T follicular helper cell (primary cell): Measurements from ENCODE around the gene TCTN3.
"Not testable (repeated sequence)": the region's sequence is repeated elsewhere in the genome, so short reads cannot be mapped to it uniquely, and the experiment has no call there.

ENCODE experiments used
- DNase-seq: peaks from one replicate; pipeline ENCODE4 v3.0.0-alpha.2; 2020; ENCODE audit warnings: low read depth
- total RNA-seq, 2 experiments: gene quantifications; one replicate each; lab custom pipeline; 2026; lab: John Stamatoyannopoulos, UW

TCTN3 gene
- total RNA-seq, result 41.6 to 58.1 reads per million in 2 experiments

DNA sequence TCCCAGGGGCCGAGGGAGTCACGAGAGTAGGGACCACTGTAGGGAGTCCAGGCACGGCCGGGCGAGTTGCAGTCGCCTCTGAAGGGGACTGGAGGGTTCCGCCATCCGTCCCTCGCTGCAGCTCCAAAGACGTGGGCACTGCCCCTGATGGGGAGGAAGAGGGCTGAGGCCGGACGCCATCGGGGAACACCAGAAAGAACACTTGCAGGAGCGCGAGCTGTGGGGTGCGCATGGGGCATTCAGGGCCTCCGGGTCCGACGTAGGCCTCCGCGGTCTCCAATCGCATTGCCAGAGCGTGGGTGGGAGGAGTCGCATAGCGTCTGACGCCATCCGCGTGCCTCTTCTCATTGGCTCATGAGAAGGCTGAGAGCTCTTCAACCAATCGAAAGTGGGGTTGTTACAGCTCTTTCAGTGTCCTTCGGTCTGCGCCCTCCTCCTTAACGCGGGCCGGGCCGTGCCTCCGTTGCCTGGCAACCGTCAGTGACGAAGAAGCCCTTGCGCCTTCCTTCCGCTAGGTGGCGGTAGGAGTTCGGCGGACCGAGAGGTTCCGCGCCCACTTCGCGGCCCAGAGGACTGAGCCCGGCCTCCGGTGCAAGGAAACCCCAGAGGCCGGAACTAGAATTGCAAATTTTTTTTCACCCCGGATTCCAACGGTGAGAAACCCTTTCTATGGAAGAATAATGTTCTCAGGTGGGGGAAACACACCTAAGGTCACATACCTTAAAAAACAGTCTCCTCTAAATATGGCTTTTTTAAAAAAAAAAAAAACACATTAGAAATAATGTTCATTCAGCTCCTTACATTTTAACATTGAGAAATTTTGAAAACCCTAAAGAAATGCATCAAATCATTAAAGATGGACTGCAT is at the start of gene TCTN3:
TSS of gene TCTN3 (minus strand) at position 260 of the 867 bp plus-strand sequence. CDS start at position 232, 28 bp downstream.
- DNase-seq, result peak; percentile 94

DNA sequence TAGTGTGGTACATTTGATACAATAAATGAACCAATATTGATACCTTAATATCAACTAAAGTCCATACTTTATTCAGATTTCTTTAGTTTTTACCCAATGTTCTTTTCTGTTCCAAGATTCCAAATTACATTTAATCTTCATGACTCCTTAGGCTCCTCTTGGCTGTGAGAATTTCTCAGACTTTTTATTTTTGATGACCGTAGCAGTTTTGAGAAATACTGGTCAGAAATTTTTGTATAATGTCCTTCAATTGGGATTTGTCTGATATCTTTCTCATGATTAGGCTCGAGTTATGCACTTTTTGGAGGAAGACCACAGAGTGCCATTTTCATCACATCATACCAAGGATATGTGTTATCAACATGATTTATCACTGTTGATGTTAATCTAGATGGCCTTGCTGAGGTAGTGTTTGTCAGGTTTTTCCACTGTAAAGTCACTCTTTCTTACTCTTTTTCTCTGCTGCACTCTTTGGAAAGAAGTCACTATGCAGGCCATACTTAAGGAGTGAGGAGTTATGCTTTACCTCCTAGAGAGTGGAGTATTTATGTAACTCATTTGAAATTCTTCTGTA is 49.3 kb upstream of the TCTN3 start:
- no peak for DNase-seq

- no peak for DNase-seq
These were observed 48.8 kb upstream of the TCTN3 start for GRCh38 chr10:95742485-95742884.

DNA sequence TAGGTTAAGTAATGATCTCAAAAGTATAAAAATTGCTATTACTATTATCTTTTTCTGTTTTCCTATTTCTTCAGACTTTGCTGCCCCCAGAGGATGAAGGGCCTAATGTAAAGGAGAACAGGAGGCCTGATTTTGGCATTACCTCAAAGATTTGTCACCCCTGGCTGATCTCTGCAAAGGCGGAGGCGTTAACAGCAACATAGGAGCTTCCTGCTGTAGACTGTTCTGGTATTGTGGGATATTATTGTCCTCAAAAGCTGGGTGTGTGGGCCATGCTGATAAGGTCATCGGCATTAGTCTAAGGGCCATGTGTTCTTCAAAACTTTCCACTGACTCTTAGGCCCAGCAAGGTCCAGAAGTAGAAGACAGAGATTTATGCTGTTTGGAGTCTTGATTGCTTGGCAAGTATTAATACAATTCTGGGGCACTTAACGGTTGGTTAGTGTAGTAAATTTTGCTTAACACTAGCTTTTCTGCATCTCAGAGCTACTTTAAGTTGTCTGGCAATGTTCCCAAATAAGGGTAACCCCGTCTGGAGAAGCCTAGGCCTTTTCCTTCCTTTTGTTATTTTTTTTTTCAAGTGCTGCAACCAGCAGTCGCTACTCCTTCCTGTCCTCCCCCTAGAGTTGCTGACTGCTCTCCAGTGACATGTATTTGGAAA is 48.2 kb upstream of the TCTN3 start:
- DNase-seq, result no peak

DNA sequence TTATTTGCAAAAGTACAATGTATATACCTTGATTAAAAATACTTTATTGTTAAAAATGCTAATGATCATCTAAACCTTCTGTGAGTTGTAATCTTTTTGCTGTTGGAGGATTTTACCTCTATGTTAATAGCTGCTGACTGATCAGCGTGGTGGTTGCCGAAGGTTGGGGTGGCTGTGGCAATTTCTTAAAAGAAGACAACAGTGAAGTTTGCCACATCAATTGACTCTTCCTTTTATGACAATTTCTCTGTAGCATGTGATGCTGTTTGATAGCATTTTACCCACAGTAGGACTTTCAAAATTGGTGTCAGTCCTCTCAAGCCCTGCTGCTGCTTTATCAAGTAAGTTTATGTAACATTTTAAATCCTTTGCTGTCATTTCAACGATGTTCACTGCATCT is 45.3 kb upstream of the TCTN3 start:
- no peak for DNase-seq

DNA sequence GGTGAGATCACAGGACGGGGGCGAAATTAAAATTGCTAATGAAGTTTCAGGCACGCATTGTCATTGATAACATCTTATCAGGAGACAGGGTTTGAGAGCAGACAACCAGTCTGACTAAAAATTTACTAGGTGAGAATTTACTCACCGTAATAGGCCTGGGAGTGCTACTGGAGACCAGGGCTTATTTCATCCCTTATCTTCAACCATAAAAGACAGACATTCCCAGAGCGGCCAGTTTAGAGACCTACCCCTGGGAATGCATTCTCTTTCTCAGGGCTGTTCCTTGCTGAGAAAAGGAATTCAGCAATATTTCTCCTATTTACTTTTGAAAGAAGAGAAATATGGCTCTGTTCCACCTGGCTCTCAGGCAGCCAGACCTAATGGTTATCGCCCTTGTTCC is 39.2 kb upstream of the TCTN3 start:
- DNase-seq, result not testable (repeated sequence)

- DNase-seq, result no peak
These were observed 36.5 kb upstream of the TCTN3 start for GRCh38 chr10:95730233-95730632.

DNA sequence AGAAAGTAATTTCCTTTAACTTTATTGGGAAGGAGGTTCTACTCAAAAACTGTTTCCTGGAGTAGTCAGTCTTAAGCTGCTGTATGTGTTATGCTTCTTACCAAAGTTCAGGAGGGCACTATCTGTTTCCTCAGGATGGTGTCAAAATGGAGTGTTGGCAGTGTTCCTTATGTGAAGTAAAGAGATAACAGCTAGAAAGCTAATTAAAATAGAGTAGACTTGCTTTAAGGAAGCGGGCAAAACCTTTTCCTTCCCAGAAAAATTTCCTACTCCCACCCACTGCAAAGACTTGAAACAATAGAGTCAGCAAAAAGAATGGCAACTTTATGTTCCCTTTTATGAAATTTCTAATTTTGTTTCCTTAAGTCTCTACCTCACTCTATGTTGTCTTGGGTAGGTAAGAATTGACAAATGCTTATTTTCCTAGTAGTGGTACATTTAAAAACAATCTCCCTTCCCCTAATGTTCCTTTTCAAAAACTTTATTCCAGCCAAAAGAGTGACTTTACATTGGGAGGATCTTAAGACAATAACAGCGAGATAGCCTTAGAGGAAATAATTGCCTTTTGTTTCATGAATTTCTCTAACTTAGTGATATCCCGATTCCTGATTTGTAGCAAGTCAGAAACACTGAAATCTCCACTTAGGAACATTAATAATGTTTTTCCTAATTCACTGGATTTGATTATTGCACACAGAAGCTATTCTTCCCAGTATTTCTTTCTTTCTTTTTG is 35.8 kb upstream of the TCTN3 start:
- DNase-seq, result no peak

- no peak for DNase-seq
These were observed 34.8 kb upstream of the TCTN3 start for GRCh38 chr10:95728526-95728925.

GRCh38 chr10:95722496-95722895 is 28.8 kb upstream of the TCTN3 start:
- not testable (repeated sequence) for DNase-seq

DNA sequence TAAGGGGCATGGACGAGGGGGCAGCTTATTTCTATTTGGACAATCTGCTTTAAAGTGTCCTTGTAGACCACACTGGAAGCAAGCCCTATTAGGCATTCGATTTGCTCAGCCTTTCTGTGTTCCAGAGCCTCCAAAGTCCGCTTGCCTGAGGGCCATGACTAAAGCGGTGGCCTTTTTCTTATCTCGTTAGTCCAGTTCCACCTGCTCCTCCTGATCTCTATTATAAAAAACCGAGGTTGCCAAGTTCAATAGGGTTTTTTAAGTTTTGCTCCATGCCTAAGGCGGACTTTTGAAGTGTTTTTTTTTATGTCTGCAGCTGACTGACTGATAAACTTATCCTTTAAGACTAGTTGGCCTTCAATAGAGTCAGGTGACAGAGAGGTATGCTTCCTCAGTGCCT is 27.0 kb upstream of the TCTN3 start:
- DNase-seq, result not testable (repeated sequence)

- no peak for DNase-seq
These were observed 23.1 kb upstream of the TCTN3 start for GRCh38 chr10:95716866-95717265.

- DNase-seq, result no peak
These were observed 22.7 kb upstream of the TCTN3 start for GRCh38 chr10:95716466-95716865.

DNA sequence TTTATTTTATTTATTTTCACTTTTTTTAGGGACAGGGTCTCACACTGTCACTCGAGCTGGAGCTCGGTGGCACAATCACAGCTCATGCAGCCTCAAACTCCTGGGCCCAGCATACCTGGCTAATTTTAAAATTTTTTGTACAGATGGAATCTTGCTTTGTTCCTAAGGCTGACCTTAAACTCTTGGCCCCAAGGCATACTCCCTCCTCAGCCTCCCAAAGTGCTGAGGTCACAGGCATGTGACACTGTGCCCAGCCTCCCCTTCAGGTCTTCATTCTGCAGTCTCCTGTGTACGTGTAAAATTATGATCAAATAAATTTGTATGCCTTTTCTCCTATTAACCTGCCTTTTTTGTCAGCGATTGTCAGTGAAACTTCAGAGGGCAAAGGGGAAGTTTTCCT is 17.8 kb upstream of the TCTN3 start:
- no peak for DNase-seq

DNA sequence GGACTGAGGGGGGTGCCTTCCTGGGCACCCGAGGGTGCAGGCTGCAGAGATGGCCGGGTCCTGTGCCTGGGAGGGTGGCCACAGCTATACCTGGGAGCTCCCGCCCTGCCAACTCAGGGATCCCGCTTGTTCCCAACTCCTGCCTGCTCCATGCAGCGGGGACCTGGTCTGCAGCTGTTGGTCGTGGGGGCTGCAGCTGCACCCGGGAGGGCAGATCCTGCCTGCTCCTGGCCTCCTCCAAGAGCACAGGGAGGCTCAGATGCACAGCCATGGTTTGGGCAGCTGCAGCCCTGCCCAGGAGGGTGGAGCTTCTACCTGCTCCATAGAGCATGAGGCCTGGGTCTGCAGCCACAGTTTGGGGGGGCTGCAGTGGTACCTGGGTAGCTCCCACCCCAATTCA is 13.3 kb upstream of the TCTN3 start:
- no peak for DNase-seq

DNA sequence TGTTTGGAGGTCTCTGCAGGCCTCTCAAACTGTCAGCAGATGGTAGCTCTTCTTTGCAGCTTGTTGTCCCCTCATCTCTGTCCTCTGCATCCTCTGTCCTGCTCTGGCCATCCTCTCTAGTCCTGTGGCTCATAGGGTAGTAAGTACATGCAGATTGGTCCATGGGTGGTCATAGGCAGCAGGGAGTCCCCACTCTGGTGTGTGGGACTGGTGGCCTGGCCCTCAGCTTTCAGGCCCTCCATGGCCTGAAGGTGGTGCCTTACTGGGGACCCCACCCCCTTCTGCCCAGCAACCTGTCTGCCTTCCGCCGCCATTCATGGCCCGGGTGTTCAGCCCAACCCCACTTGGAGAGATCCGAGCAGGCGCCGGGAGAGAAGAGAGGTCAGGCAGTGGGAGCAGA is 12.8 kb upstream of the TCTN3 start:
- DNase-seq, result no peak

- DNase-seq, result no peak
These were observed 4.7 kb upstream of the TCTN3 start for GRCh38 chr10:95698415-95698814.

DNA sequence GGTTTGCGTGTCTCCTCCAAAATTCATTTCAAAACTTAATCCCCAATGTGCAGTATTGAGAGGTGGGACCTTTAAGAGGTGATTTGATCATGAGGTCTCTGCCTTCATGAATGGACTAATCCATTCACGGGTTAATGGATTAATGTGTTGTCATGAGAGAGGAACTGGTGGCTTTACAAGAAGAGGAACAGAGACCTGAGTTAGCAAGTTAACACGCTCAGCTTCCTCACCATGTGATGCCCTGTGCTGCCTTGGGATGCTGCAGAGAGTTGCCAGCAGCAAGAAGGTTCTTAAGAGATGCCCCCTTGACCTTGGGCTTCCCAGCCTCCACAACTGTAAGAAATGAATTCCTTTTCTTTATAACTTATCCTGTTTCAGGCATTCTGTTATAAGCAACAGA is 3.7 kb upstream of the TCTN3 start:
- DNase-seq, result no peak

DNA sequence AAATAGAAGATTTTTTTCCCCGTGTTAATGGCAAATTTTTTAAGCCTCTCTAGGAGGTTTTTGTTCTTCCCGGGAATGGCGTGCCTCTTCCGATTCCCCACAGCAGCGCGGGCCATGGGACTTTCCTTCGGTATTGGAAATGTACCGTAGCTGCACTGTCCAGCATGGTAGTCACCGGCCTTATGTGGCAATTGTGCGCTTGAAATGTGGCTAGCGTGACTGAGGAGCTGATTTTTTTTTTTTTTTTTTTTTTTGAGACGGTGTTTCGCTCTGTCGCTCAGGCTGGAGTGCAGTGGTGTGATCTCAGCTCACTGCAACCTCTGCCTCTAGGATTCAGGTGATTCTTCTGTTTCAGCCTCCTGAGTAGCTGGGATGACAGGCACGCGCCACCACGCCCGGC is 938 bp upstream of the TCTN3 start:
- no peak for DNase-seq

- DNase-seq, result no peak
These were observed 558 bp downstream of the TCTN3 start for GRCh38 chr10:95693071-95693667.

GRCh38 chr10:95691281-95691680 is 2.4 kb downstream of the TCTN3 start:
- DNase-seq, result no peak

- no peak for DNase-seq
These were observed 5.1 kb downstream of the TCTN3 start for GRCh38 chr10:95688648-95689047.
